Measurements from ENCODE around the gene EFEMP1. TPM values are rescaled to one million over a fixed set of nuclear protein-coding genes. Genes with fewer than 3 reads are reported as not detected.

Gene EFEMP1
- total and polyA plus RNA-seq, 10 of the 15 experiments (the other 5 are each of a cell fraction or from before 2014, with no cell fraction given), result 0.27 to 1.2 (median 0.35) TPM; not detected in 6

- RAD21 ChIA-PET (ENCODE audit: unreplicated experiment), result no interaction called here
- WGBS (ENCODE audit: insufficient coverage, insufficient replicate concordance, low lambda C conversion rate, missing lambda C conversion rate), result 0% methylated on average over 1 of the region's 1 CpG
- Histone ChIP-seq H3K9me3 (replicated peaks; ENCODE audit: control insufficient read depth, insufficient read depth, low read length) (no peaks in the 10 kb centered on the region), H3K4me2 (ENCODE audit: control insufficient read depth, insufficient read depth) (no peak overlapping the region), H2AFZ (ENCODE audit: control insufficient read depth, low read depth, low read length) (no peak overlapping the region), H3K9ac (ENCODE audit: control insufficient read depth, insufficient read depth, low read length) (no peak overlapping the region), H3K4me1 (ENCODE audit: control insufficient read depth, insufficient read depth, low read length) (no peaks in the 10 kb centered on the region), H3K27me3 (replicated peaks in 1 of 2; ENCODE audit: control insufficient read depth in 2 of 2, insufficient read depth in 2 of 2, low read length in 1 of 2) (peaks cover 4 to 13% of the 10 kb centered on the region in 2 experiments; a peak in 3 of 4 replicates), H4K20me1 (ENCODE audit: control insufficient read depth, insufficient read depth) (no peaks in the 10 kb centered on the region), H3K4me3 (no peak overlapping the region), H3K36me3 (ENCODE audit: control insufficient read depth in 2 of 2, insufficient read depth in 2 of 2, low read length in 1 of 2) (no peaks in the 10 kb centered on the region), H3K79me2 (ENCODE audit: control insufficient read depth, insufficient read depth, low read length) (no peaks in the 10 kb centered on the region), H3K27ac (ENCODE audit: control insufficient read depth, insufficient read depth) (no peak overlapping the region)
- SMC1A ChIA-PET (ENCODE audit: uncharacterized antibody, unreplicated experiment), result interaction anchor here (0.6 to 1.3 kb wide), 3 partner anchors 13 to 78 kb away, joined by 3 to 4 read pairs (median 3); no protein-coding TSS in a partner anchor
- in situ Hi-C loops (cut with MboI), result no loop called here
- FAIRE-seq, result no peak
- POLR2A ChIA-PET, result no interaction called here
- intact Hi-C loops (cut with micrococcal nuclease; ENCODE audit: unreplicated experiment), result no loop called here
- CTCF ChIA-PET, result no interaction called here
- ATAC-seq, result no peak
- no peak for DNase-seq (ENCODE audit: low read depth, low spot score)
- no TSS peak for BruUV-seq (replicated peaks)
- TF ChIP-seq CEBPZ (IDR thresholded peaks at IDR 0.05; ENCODE audit: low read depth, low read length) (no peak), CBFB (IDR thresholded peaks at IDR 0.05; ENCODE audit: low read depth) (no peak), SKIL (IDR thresholded peaks at IDR 0.05; ENCODE audit: low read depth, poor library complexity, severe bottlenecking) (no peak), SPI1 (IDR thresholded peaks at IDR 0.05; ENCODE audit: borderline replicate concordance, insufficient read depth, low read depth, low read length) (no peak), TAF1 (IDR thresholded peaks at IDR 0.05; ENCODE audit: borderline replicate concordance, low read depth, low read length) (no peak), HDAC6 (IDR thresholded peaks at IDR 0.05; ENCODE audit: unreplicated experiment) (no peak), JUND (IDR thresholded peaks at IDR 0.05; ENCODE audit: low read depth, low read length) (no peak), MLLT1 (IDR thresholded peaks at IDR 0.05) (no peak), EGR1 (IDR thresholded peaks at IDR 0.05; ENCODE audit: borderline replicate concordance in 1 of 2, low read depth in 2 of 2, low read length in 2 of 2) (no peak), ZBTB33 (IDR thresholded peaks at IDR 0.05) (no peak)
- TF ChIP-seq, protein P1, sequence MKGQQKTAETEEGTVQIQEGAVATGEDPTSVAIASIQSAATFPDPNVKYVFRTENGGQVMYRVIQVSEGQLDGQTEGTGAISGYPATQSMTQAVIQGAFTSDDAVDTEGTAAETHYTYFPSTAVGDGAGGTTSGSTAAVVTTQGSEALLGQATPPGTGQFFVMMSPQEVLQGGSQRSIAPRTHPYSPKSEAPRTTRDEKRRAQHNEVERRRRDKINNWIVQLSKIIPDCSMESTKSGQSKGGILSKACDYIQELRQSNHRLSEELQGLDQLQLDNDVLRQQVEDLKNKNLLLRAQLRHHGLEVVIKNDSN (IDR thresholded peaks at IDR 0.05; ENCODE audit: borderline replicate concordance, extremely low read length, insufficient read depth, low read depth, low read length), result no peak
Measured at GRCh38 chr2:55926246-55926645, 2.7 kb upstream of the EFEMP1 start.
